ENCODE measurements around the gene LRRC45.

LRRC45 gene

DNA sequence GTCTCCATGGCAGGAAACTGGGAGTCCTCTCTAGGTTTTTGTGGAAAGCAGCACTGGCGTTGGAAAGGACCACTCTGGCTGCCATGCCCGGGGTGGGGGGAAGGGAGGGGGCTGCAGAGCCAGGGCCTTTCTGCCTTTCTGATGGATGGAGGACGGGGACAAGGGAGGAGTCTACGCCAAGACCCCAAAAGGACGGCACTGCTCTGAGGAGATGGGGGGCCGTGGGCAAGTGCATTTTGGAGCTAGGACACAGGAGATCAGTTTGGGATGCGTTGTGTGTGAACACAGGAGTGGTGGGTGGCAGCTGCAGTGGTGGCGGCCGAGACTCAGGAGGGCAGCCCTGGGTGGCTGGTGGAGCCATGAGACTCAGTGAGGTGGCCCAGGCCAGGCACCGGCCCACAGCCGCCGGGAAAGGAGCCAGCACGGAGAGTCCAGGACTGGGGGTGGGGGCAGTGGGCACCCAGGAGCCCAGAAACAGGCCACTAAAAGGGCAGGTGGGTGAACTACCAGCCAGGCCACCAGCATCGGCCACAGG is 2.5 kb upstream of the LRRC45 start:
- FAIRE-seq = no peak

GRCh38 chr17:82021107-82021899 is 1.8 kb upstream of the LRRC45 start:
- FAIRE-seq = no peak

GRCh38 chr17:82021900-82022309 is 1.2 kb upstream of the LRRC45 start:
- no peak for FAIRE-seq

GRCh38 chr17:82022310-82022980 is 660 bp upstream of the LRRC45 start, which contains the start of gene CENPX:
Gene CENPX, minus strand, starts transcription at chr17:82022878. Its CDS starts 17 bp downstream, at chr17:82022861.
- no peak for FAIRE-seq

GRCh38 chr17:82023447-82024241 is 539 bp downstream of the LRRC45 start:
- no peak for FAIRE-seq

- FAIRE-seq = no peak
These were observed 1.8 kb downstream of the LRRC45 start for GRCh38 chr17:82024859-82025258.

- FAIRE-seq = no peak
These were observed 2.4 kb downstream of the LRRC45 start for GRCh38 chr17:82025401-82026107.

- no peak for FAIRE-seq
These were observed 5.1 kb downstream of the LRRC45 start for GRCh38 chr17:82028246-82028645.

- no peak for FAIRE-seq
These were observed 5.9 kb downstream of the LRRC45 start for GRCh38 chr17:82028966-82029365.

DNA sequence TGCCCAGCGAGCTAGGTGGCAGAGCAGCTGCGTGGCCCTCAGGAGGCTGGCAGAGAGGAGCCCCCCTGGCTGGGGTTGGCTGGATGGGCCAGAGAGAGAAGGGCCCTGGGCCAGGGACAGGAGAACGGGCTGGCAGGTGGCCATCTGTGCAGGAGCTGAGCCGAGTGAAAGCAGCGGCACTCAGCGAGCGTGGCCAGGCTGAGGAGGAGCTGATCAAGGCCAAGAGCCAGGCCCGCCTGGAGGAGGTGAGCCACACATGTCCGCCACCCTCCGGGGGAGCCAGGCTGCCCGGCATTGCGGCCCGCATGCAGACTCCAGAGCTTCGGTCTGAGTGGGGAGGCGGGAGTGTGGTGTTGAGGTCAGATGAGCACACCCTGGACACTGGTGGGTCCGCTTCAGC is 6.3 kb downstream of the LRRC45 start:
- no peak for FAIRE-seq

DNA sequence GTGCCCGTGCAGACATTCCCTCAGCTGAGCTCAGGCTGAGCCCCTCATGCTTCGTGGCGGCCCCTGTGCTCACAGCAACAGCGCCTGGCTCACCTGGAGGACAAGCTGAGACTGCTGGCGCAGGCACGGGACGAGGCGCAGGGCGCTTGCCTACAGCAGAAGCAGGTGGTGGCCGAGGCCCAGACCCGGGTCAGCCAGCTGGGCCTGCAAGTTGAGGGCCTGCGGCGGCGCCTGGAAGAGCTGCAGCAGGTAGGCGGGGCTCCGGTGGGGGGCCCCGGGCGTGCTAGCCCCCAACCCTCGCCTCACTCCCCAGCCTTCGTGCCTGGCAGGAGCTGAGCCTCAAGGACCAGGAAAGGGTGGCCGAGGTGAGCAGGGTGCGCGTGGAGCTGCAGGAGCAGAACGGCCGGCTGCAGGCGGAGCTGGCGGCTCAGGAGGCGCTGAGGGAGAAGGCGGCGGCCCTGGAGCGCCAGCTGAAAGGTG is 6.9 kb downstream of the LRRC45 start:
- no peak for FAIRE-seq

DNA sequence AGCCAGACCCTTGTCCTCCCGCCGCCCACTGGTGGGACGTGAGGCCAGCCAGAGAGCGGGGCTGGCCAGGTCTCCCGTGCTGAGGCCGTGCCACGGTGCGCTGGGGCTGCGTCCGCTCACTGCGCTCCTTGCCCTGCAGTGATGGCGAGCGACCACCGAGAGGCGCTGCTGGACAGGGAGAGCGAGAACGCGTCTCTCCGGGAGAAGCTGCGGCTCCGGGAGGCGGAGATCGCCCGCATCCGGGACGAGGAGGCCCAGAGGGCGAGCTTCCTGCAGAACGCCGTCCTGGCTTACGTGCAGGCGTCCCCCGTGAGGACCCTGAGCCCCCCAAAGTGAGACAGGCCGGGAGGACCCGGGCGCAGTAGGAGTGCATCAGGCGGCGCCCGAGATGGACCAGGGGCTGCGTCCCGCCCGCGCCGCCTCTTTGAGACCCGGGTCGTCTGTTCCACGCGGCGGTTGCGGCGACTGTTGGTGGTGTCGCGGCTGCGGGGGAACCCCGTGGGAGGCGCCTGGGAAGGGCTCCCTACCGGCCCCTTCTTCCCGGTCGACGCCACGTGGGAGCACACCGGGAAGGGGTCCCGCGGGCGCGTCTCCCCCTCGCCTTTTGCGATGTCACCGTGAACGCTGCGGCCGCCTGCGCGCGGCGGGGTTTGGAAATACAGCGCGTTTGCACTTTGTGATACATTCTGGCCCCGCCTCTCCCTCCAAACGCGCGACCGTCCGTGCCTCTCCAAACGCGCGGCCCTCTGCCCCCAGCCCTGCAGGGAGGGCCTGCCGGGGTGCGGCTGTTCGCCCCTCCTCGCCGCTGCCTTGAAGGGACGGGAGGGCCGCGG is 7.6 kb downstream of the LRRC45 start:
- FAIRE-seq = no peak

DNA sequence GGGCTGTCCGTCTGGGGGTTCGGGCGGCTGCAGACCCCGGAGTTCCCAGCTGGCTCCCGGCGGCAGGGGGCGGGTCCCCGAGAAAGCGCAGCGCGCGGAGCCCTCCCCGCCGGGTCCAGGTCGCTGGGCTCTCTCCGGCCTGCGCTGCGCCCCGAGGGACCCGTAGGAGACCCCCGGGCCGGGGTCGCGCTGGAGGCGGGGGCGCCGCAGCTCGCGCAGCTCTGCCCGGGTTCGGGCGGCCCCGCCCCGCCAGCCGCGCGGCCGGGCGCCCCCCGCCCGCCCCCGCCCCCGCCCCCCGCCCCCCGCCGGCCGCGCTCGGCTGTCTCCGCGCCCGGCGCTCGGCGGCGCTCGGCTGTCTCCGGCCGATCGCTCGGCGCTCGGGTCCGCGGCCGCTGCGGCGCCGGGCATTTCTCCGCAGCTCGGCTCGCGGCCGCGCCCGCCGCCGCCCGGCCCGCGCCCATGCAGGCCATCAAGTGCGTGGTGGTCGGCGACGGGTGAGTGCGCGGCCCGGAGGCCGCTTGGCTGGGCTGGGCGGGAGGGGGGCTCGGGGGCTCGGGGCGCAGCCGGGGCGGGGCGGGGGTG is 8.3 kb downstream of the LRRC45 start, which contains the start of gene RAC3:
Gene RAC3, plus strand, starts transcription at position 376 of the 582 bp plus-strand sequence. Its CDS starts 84 bp downstream, at position 460.
- no peak for FAIRE-seq

- no peak for FAIRE-seq
These were observed 9.0 kb downstream of the LRRC45 start for GRCh38 chr17:82031885-82032627.

GRCh38 chr17:82033359-82034085 is 10.4 kb downstream of the LRRC45 start:
- no peak for FAIRE-seq

GRCh38 chr17:82034371-82035011 is 11.4 kb downstream of the LRRC45 start:
- FAIRE-seq = no peak

DNA sequence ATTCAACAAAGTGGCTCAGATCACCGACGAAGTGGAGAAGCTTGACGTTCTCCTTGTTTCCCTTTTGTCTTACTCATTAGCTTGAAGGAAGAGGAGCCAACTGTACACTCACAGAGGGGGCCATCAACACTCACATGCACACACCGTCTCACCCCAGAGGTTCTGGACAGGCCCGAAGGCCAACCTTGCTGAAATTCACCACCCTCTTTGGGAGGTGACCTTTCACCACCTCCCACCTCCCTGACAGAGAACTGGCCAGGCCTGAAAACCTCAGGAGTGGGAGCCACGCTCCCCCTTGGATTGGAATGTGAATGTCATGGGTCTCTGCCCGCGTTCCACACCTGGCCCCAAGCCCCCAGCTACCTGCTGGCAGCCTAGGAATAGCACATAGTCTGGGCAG is 12.4 kb downstream of the LRRC45 start:
- FAIRE-seq = no peak

GRCh38 chr17:82035956-82036633 is 13.0 kb downstream of the LRRC45 start:
- FAIRE-seq = no peak
